HepG2 (cell line): ENCODE results near the gene PARG. TPM values are rescaled to one million over a fixed set of nuclear protein-coding genes. Genes with fewer than 3 reads are reported as not detected.
A peak's percentile ranks its signal among the peaks of the same experiment; 100 is the strongest.
"Not testable (repeated sequence)": the region's sequence is repeated elsewhere in the genome, so short reads cannot be mapped to it uniquely, and the experiment has no call there.

ENCODE experiments used
- CCDC6 ChIP-seq: sonication (generic); formaldehyde crosslinking; IDR thresholded peaks from 2 replicates; pipeline ENCODE4 v1.8.1; 2022; ENCODE audit warnings: mild to moderate bottlenecking, missing genetic modification reagents, moderate library complexity
- CREM ChIP-seq, 2 experiments: sonication (generic) in 1 of 2; formaldehyde crosslinking in 1 of 2; IDR thresholded peaks; 2 replicates each; pipeline versions ENCODE4 v1.4.0 to v1.6.1; 2016 to 2020; ENCODE audit warnings: antibody characterized with exemption in 1 of 2, mild to moderate bottlenecking in 1 of 2, missing genetic modification reagents in 1 of 2
- EP300 ChIP-seq, 3 experiments: sonication (generic) in 1 of 3; formaldehyde crosslinking in 1 of 3; IDR thresholded peaks; 2 replicates each; pipeline versions ENCODE4 v1.5.1 to v1.6.1; 2011 to 2020; ENCODE audit warnings: low read depth in 2 of 3, low read length in 2 of 3, borderline replicate concordance in 1 of 3, improper control_type of control experiment in 1 of 3, mild to moderate bottlenecking in 1 of 3, missing genetic modification reagents in 1 of 3, moderate library complexity in 1 of 3
- SMAD1 ChIP-seq: sonication (generic); formaldehyde crosslinking; IDR thresholded peaks from 2 replicates; pipeline ENCODE4 v1.4.0; 2020; ENCODE audit warnings: missing genetic modification reagents, low read depth, mild to moderate bottlenecking, borderline replicate concordance
- TAF1 ChIP-seq: sonication (generic); formaldehyde crosslinking; IDR thresholded peaks from 2 replicates; pipeline ENCODE4 v1.4.0; 2020; ENCODE audit warnings: missing genetic modification reagents
- TBP ChIP-seq: sonication (generic); formaldehyde crosslinking; IDR thresholded peaks from 2 replicates; pipeline ENCODE4 v1.5.0; 2020; ENCODE audit warnings: missing genetic modification reagents
- THAP11 ChIP-seq: IDR thresholded peaks from 2 replicates; pipeline ENCODE4 v1.6.1; 2016; ENCODE audit warnings: missing biosample characterization, missing genetic modification reagents
- ZBTB42 ChIP-seq: sonication (generic); formaldehyde crosslinking; IDR thresholded peaks from 2 replicates; pipeline ENCODE4 v1.5.0; 2020; ENCODE audit warnings: mild to moderate bottlenecking, missing genetic modification reagents
- ZIK1 ChIP-seq: sonication (generic); formaldehyde crosslinking; IDR thresholded peaks from 2 replicates; pipeline ENCODE4 v1.5.0; 2020; ENCODE audit warnings: mild to moderate bottlenecking, low read depth, missing genetic modification reagents, borderline replicate concordance
- ZNF263 ChIP-seq: sonication (generic); formaldehyde crosslinking; IDR thresholded peaks from 2 replicates; pipeline ENCODE4 v1.4.0; 2020; ENCODE audit warnings: missing genetic modification reagents
- ZNF317 ChIP-seq: sonication (generic); formaldehyde crosslinking; IDR thresholded peaks from 2 replicates; pipeline ENCODE4 v1.5.0; 2020; ENCODE audit warnings: mild to moderate bottlenecking, missing genetic modification reagents
- ZNF547 ChIP-seq: sonication (generic); formaldehyde crosslinking; IDR thresholded peaks from 2 replicates; pipeline ENCODE4 v1.5.1; 2020; ENCODE audit warnings: mild to moderate bottlenecking, missing genetic modification reagents
- ZNF772 ChIP-seq: sonication (generic); formaldehyde crosslinking; IDR thresholded peaks from 2 replicates; pipeline ENCODE4 v1.5.0; 2020; ENCODE audit warnings: mild to moderate bottlenecking, missing genetic modification reagents
- polyA plus RNA-seq, 8 experiments: library from polyadenylated mRNA; depleted of rRNA in 3 of 8; stranded (reverse) in 7 of 8; unstranded in 1 of 8; fragments of >200 nt; fragmentation: Illumina TruSeq in 4 of 8; extraction: Trizol in 4 of 8; gene quantifications; 2 replicates each; pipeline versions ENCODE4 v1.2.1 to v1.2.3, GENCODE V29; 2011 to 2016; ENCODE audit warnings: low read depth in 4 of 8, missing spikeins in 1 of 8, mixed read lengths in 1 of 8; ENCODE audit not compliant: insufficient read depth in 1 of 8
- total RNA-seq, 5 experiments: library from RNA; depleted of rRNA; stranded (reverse); fragments of >200 nt; fragmentation: Illumina TruSeq; extraction: Trizol; gene quantifications; 2 replicates each; pipeline ENCODE4 v1.2.3, GENCODE V29; 2016; ENCODE audit warnings: low read depth in 1 of 5
- TF ChIP-seq, protein P1 (sequence below): sonication (generic); formaldehyde crosslinking; IDR thresholded peaks from 2 replicates; pipeline ENCODE4 v1.8.1; 2022; ENCODE audit warnings: mild to moderate bottlenecking, missing genetic modification reagents
- TF ChIP-seq, protein P2 (sequence below): IDR thresholded peaks from 2 replicates; pipeline ENCODE4 v1.6.1; 2018; ENCODE audit warnings: missing genetic modification reagents, mild to moderate bottlenecking, missing compliant biosample characterization
- TF ChIP-seq, protein P3 (sequence below): sonication (generic); formaldehyde crosslinking; IDR thresholded peaks from 2 replicates; pipeline ENCODE4 v1.4.0; 2020; ENCODE audit warnings: missing genetic modification reagents

The PARG gene
- total and polyA plus RNA-seq, 2 of the 13 experiments (the other 11 are each of a cell fraction or from before 2014, with no cell fraction given) = 11.4 to 37.2 TPM

DNA sequence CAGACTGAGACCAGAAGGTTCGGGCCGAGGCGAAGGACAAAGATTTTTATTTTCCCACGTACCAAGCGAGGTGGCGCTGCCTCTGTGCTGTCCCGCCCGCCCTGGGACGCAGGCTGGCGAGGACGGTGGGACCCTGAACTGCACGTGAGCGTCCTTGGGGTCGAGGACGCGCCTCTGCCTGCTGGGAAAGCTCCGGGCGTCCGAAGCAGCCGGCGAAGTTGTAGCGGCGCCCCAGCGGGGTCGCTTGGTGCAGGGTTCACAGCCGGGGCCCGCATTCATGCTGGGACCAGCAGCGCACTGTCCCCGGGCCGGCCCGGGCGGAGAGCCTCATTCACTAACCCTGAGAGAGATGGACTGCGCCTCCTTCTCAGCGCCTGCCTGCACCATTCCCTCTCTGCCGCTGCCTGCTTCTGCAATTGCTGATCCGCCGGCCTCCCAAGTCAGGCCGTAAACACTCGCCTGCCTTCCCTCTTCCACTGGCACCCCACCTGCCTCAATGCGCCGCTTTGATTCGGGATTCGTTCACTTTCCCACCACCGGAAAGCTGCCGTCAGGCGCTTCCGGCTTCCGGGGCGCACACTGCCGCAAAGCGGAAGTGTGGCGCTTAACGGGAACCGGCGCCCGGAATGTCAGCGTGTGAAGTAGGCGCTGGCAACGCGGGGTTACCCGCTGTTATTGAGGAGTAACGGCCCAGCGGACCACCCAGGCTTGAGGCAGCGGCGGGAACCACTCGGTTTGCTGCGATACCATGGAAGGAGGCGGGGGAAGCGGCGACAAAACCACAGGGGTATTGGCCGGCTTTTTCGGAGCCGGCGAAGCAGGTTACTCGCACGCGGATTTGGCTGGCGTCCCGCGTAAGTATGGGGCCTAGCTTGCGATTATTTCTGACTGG lies at the start of gene PARG, which contains the start of gene TIMM23B (continued):
- TF ChIP-seq, protein P1, sequence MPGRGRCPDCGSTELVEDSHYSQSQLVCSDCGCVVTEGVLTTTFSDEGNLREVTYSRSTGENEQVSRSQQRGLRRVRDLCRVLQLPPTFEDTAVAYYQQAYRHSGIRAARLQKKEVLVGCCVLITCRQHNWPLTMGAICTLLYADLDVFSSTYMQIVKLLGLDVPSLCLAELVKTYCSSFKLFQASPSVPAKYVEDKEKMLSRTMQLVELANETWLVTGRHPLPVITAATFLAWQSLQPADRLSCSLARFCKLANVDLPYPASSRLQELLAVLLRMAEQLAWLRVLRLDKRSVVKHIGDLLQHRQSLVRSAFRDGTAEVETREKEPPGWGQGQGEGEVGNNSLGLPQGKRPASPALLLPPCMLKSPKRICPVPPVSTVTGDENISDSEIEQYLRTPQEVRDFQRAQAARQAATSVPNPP (CRISPR knock-in tag) = peak; percentile 63; the same call in 1 of the 2 replicates
- TF ChIP-seq SMAD1 (CRISPR knock-in tag) (peak; percentile 51; the same call in 1 of the 2 replicates), CREM (IDR thresholded peaks at IDR 0.05) (peak; percentile 55; the same call in 1 of the 2 replicates), ZBTB42 (CRISPR knock-in tag) (peak; percentile 66; the same call in 1 of the 2 replicates), EP300 (CRISPR knock-in tag; IDR thresholded peaks at IDR 0.05; ENCODE audit: borderline replicate concordance) (0 out of 2 replicates have a peak, but pooled peaks have one; percentile 13), ZNF317 (CRISPR knock-in tag) (0 out of 2 replicates have a peak, but pooled peaks have one; percentile 31), ZNF263 (peak; percentile 36; the same call in 1 of the 2 replicates), CCDC6 (CRISPR knock-in tag) (peak; percentile 61; the same call in 1 of the 2 replicates), THAP11 (CRISPR knock-in tag) (peak; percentile 93), ZIK1 (CRISPR knock-in tag) (peak; percentile 39; the same call in 1 of the 2 replicates), TAF1 (CRISPR knock-in tag) (peak; percentile 77; the same call in 1 of the 2 replicates), TBP (0 out of 2 replicates have a peak, but pooled peaks have one; percentile 53), ZNF772 (peak; percentile 71), ZNF547 (CRISPR knock-in tag) (peak; percentile 82; the same call in 1 of the 2 replicates)
- TF ChIP-seq CREM (CRISPR knock-in tag; IDR thresholded peaks at IDR 0.05); EP300 (IDR thresholded peaks at IDR 0.05; ENCODE audit: low read depth in 2 of 2, low read length in 2 of 2): not testable (repeated sequence)
- TF ChIP-seq, protein P2, sequence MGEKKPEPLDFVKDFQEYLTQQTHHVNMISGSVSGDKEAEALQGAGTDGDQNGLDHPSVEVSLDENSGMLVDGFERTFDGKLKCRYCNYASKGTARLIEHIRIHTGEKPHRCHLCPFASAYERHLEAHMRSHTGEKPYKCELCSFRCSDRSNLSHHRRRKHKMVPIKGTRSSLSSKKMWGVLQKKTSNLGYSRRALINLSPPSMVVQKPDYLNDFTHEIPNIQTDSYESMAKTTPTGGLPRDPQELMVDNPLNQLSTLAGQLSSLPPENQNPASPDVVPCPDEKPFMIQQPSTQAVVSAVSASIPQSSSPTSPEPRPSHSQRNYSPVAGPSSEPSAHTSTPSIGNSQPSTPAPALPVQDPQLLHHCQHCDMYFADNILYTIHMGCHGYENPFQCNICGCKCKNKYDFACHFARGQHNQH (CRISPR knock-in tag) = 0 out of 2 replicates have a peak, but pooled peaks have one; percentile 21
- TF ChIP-seq, protein P3, sequence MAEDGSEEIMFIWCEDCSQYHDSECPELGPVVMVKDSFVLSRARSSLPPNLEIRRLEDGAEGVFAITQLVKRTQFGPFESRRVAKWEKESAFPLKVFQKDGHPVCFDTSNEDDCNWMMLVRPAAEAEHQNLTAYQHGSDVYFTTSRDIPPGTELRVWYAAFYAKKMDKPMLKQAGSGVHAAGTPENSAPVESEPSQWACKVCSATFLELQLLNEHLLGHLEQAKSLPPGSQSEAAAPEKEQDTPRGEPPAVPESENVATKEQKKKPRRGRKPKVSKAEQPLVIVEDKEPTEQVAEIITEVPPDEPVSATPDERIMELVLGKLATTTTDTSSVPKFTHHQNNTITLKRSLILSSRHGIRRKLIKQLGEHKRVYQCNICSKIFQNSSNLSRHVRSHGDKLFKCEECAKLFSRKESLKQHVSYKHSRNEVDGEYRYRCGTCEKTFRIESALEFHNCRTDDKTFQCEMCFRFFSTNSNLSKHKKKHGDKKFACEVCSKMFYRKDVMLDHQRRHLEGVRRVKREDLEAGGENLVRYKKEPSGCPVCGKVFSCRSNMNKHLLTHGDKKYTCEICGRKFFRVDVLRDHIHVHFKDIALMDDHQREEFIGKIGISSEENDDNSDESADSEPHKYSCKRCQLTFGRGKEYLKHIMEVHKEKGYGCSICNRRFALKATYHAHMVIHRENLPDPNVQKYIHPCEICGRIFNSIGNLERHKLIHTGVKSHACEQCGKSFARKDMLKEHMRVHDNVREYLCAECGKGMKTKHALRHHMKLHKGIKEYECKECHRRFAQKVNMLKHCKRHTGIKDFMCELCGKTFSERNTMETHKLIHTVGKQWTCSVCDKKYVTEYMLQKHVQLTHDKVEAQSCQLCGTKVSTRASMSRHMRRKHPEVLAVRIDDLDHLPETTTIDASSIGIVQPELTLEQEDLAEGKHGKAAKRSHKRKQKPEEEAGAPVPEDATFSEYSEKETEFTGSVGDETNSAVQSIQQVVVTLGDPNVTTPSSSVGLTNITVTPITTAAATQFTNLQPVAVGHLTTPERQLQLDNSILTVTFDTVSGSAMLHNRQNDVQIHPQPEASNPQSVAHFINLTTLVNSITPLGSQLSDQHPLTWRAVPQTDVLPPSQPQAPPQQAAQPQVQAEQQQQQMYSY (CRISPR knock-in tag) = peak; percentile 5; the same call in 1 of the 2 replicates
